Esophagus muscularis mucosa (tissue), 4 donors: Measurements from ENCODE around the gene HAUS2. TPM values are rescaled to one million over a fixed set of nuclear protein-coding genes. Genes with fewer than 3 reads are reported as not detected.
A peak's percentile ranks its signal among the peaks of the same experiment; 100 is the strongest.

Source experiments
- DNase-seq: peaks from one replicate; pipeline ENCODE4 v3.0.0-alpha.2; 2017; ENCODE audit errors: extremely low spot score
- H3K27ac ChIP-seq, 4 donors: fragments of 200-600 bp; sonication (generic); replicated peaks in 1 of 4; 1 replicate in 3 of 4; 2 replicates in 1 of 4; pipeline ENCODE4 v1.5.1; 2016 to 2019; ENCODE audit warnings: mild to moderate bottlenecking in 1 of 4
- H3K27me3 ChIP-seq, 4 donors: fragments of 200-600 bp; sonication (generic); one replicate each; pipeline versions ENCODE4 v1.5.1 to v1.6.0; 2016 to 2019
- H3K36me3 ChIP-seq, 4 donors: fragments of 200-600 bp; sonication (generic); one replicate each; pipeline ENCODE4 v1.5.1; 2016 to 2019
- H3K4me1 ChIP-seq, 4 donors: fragments of 200-600 bp; sonication (generic); one replicate each; pipeline ENCODE4 v1.5.1; 2016 to 2019
- H3K4me3 ChIP-seq, 4 donors: fragments of 200-600 bp; sonication (generic); 1 replicate in 2 of 4; 2 replicates in 2 of 4; pipeline ENCODE4 v1.5.1; 2016 to 2019; ENCODE audit warnings: mild to moderate bottlenecking in 4 of 4, moderate library complexity in 1 of 4
- H3K9me3 ChIP-seq, 4 donors: fragments of 200-600 bp; sonication (generic); 1 replicate in 3 of 4; 2 replicates in 1 of 4; pipeline ENCODE4 v1.5.1; 2016 to 2019
- EP300 ChIP-seq: sonication (generic); formaldehyde crosslinking; IDR thresholded peaks from one replicate; pipeline ENCODE4 v1.6.1; 2017; ENCODE audit warnings: antibody characterized with exemption
- POLR2A ChIP-seq: fragments of 450-650 bp; IDR thresholded peaks from one replicate; pipeline ENCODE4 v1.6.1; 2017; ENCODE audit warnings: antibody characterized with exemption, moderate library complexity, mild to moderate bottlenecking, low read depth
- POLR2AphosphoS5 ChIP-seq, 2 donors: sonication (generic); formaldehyde crosslinking; IDR thresholded peaks; one replicate each; pipeline ENCODE4 v1.6.1; 2017; ENCODE audit warnings: antibody characterized with exemption in 2 of 2
- WGBS: methylation state at CpG from one replicate; pipeline ENCODE4 v1.1.5; 2018; 5-methylcytosine and 5-hydroxymethylcytosine counted together
- intact Hi-C: fragments of 100-400 bp; cut with DNase I; formaldehyde crosslinking; loops from one replicate; pipeline ENCODE4 v1.15.1; 2023
- total RNA-seq, 4 donors: library from RNA; depleted of rRNA; stranded (reverse); fragments of >200 nt; gene quantifications; one replicate each; pipeline versions ENCODE4 v1.1.0 to v1.2.1, GENCODE V29; 2016
- TF ChIP-seq, protein P1 (sequence below), 3 experiments: fragments of 200-600 bp in 2 of 3; fragments of 450-650 bp in 1 of 3; sonication (generic) in 2 of 3; IDR thresholded peaks; one replicate each; pipeline ENCODE4 v1.5.1; 2017 to 2019; ENCODE audit warnings: antibody characterized with exemption in 3 of 3, mild to moderate bottlenecking in 2 of 3, moderate library complexity in 1 of 3

HAUS2 gene
- total RNA-seq, 4 donors from 2014 or later = 13.2 to 28.2 (median 16.0) TPM

DNA sequence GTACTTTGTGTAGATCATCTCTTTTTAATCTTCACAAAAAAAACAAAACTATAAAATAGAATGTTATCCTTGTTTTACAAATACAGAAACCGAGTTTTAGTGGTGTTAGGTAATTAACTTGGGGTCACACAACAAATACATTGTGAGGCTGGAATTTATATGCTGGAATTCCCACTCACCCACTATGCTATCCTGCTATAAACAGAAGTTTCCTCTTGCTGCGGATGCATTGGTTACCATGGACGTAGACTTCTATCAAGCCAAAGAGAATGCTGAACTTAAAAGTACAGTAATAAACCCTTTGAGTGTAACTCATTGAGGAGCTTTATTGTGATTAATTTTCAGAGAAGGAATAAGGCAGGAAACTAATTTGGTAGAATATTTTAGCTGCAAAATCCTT is 44.0 kb upstream of the HAUS2 start:
- Histone ChIP-seq H3K4me1 (peaks cover 32 to 52% (median 41%) of the 10 kb centered on the region in 4 donors), H3K36me3 (no peaks in the 10 kb centered on the region), H3K27ac (peak overlapping the region in 1 of 4 donors; percentile 23), H3K9me3 (no peaks in the 10 kb centered on the region), H3K4me3 (no peak overlapping the region), H3K27me3 (no peaks in the 10 kb centered on the region)
- intact Hi-C loops = no loop called here
- 41% methylated on average over 3 of the region's 3 CpGs for WGBS
- TF ChIP-seq POLR2A (no peak), EP300 (no peak), POLR2AphosphoS5 (IDR thresholded peaks at IDR 0.05) (no peak)
- TF ChIP-seq, protein P1, sequence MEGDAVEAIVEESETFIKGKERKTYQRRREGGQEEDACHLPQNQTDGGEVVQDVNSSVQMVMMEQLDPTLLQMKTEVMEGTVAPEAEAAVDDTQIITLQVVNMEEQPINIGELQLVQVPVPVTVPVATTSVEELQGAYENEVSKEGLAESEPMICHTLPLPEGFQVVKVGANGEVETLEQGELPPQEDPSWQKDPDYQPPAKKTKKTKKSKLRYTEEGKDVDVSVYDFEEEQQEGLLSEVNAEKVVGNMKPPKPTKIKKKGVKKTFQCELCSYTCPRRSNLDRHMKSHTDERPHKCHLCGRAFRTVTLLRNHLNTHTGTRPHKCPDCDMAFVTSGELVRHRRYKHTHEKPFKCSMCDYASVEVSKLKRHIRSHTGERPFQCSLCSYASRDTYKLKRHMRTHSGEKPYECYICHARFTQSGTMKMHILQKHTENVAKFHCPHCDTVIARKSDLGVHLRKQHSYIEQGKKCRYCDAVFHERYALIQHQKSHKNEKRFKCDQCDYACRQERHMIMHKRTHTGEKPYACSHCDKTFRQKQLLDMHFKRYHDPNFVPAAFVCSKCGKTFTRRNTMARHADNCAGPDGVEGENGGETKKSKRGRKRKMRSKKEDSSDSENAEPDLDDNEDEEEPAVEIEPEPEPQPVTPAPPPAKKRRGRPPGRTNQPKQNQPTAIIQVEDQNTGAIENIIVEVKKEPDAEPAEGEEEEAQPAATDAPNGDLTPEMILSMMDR (IDR thresholded peaks at IDR 0.05) = no peak
- DNase-seq = no peak

DNA sequence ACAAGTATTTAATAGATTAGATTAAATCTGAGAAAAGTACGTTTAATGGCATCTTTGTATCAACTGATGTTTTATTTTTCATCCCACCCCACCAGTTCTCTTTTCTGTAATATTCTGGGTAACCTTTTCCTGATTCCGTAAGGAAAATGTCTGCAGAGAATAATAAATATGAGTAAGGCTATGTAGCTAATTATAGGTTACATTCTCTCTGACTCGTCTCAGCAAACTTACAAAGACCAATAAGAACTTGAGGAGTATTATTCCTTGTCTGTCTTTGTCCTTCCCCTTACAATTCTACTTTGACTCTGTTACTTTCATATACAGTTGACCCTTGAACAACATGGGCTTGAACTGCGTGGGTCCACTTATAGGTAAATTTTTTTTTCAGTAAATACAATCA is 41.1 kb upstream of the HAUS2 start:
- Histone ChIP-seq H3K9me3 (no peaks in the 10 kb centered on the region), H3K36me3 (peaks cover 0 to 2% (median 0%) of the 10 kb centered on the region in 4 donors), H3K27ac (peak overlapping the region in 2 of 4 donors; percentile 2 to 33), H3K4me1 (peaks cover 24 to 39% (median 33%) of the 10 kb centered on the region in 4 donors), H3K27me3 (no peaks in the 10 kb centered on the region), H3K4me3 (no peak overlapping the region)
- WGBS = 73% methylated on average over 4 of the region's 4 CpGs
- no peak for TF ChIP-seq POLR2AphosphoS5 (IDR thresholded peaks at IDR 0.05)
- TF ChIP-seq, protein P1 (IDR thresholded peaks at IDR 0.05) = no peak
- no peak for TF ChIP-seq EP300
- TF ChIP-seq POLR2A = no peak
- no peak for DNase-seq
- intact Hi-C loops = no loop called here

DNA sequence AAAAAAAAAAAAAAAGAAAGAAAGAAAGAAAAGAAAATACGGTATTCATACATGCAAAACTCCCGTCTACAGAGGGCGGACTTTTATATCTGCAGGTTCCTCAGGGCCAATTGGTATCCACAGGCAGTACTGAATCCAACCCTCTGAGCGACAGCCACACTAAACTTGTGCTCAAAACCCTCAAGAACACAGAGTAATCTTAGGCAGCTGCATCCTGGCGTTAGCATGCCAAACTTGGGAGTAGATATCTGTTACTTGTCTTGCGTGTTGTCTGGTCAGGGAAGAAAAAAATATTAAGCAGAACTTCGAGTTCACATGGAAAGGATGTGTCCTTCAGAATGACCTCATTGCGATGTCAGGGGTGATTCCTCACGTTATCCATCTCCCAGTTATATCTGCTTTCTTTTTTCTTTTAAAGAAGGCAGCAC is 40.4 kb upstream of the HAUS2 start:
- no peaks in the 10 kb centered on the region for H3K27me3 ChIP-seq
- no peak for DNase-seq
- H3K36me3 ChIP-seq = peaks cover 0 to 8% (median 3%) of the 10 kb centered on the region in 4 donors
- intact Hi-C loops = no loop called here
- peak overlapping the region in 3 of 4 donors; percentile 2 to 37 (median 33) for H3K27ac ChIP-seq
- H3K4me3 ChIP-seq = no peak overlapping the region
- WGBS = 60% methylated on average over 9 of the region's 9 CpGs
- peaks cover 24 to 42% (median 34%) of the 10 kb centered on the region in 4 donors for H3K4me1 ChIP-seq
- H3K9me3 ChIP-seq = no peaks in the 10 kb centered on the region
- TF ChIP-seq EP300 = no peak
- TF ChIP-seq POLR2A = no peak
- peak in 1 of 2 donors; percentile 40 for TF ChIP-seq POLR2AphosphoS5 (IDR thresholded peaks at IDR 0.05)
- TF ChIP-seq, protein P1 (IDR thresholded peaks at IDR 0.05) = peak in 1 of 3 experiments; percentile 5

DNA sequence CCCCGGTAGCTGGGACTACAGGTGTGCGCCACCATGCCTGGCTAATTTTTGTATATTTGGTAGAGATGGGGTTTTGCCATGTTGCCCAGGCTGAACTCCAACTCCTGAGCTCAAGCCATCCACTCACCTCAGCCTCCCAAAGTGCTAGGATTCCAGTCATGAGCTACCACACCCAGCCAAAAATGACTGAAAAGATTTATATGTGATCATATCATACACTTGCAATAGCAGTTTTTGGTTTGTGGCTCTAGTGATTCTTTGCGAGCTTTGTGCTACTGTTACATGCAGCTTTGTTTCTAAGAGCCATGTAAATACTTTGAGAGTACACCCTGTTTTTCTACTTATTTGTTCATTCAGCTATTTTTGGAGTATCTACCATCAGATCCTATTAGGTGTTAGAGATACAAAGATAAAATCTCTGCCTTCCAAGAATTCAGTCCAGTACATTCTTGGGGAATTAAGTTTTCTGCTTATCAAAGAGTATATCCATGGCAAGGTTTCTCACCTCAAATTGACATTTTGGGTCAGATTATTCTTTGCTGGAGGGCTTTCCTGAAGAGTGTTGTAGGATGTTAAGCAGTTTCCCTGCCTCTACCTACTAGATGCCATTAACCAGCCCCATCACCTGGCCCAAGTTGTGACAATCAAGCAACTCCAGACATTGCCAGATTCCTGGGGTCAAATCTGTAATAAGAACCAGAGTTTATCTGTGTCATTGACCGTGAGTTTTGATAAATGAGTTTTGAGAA is 38.2 kb upstream of the HAUS2 start:
- Histone ChIP-seq H3K9me3 (no peaks in the 10 kb centered on the region), H3K27me3 (no peaks in the 10 kb centered on the region), H3K36me3 (peaks cover 10 to 30% (median 24%) of the 10 kb centered on the region in 4 donors), H3K4me1 (peaks cover 13 to 32% (median 25%) of the 10 kb centered on the region in 4 donors), H3K27ac (peak overlapping the region in 3 of 4 donors; percentile 24 to 46 (median 36)), H3K4me3 (no peak overlapping the region)
- TF ChIP-seq POLR2A = no peak
- TF ChIP-seq POLR2AphosphoS5 (IDR thresholded peaks at IDR 0.05) = no peak
- TF ChIP-seq, protein P1 (IDR thresholded peaks at IDR 0.05) = no peak
- no peak for TF ChIP-seq EP300
- intact Hi-C loops = no loop called here
- no peak for DNase-seq
- 88% methylated on average over 4 of the region's 4 CpGs for WGBS
